Lung (tissue), 12 donors: ENCODE data around the gene KCNG1. TPM values are rescaled to one million over a fixed set of nuclear protein-coding genes. Genes with fewer than 3 reads are reported as not detected.

Experiments used
- ATAC-seq: fragments of 200-7000 bp; cut with Tn5 transposase; one replicate; pipeline ENCODE4 v1.9.1; 2020; ENCODE audit warnings: moderate number of reproducible peaks; ENCODE audit not compliant: insufficient read depth, low FRiP score
- DNase-seq, 3 donors: peaks; one replicate each; pipeline ENCODE4 v3.0.0-alpha.2; 2013 to 2017
- H3K27ac ChIP-seq, 2 donors: one replicate each; pipeline ENCODE4 v1.5.1; 2013; ENCODE audit warnings: mild to moderate bottlenecking in 2 of 2, moderate library complexity in 2 of 2, control low read depth in 1 of 2, inconsistent platforms in 1 of 2, low read depth in 1 of 2, low read length in 1 of 2
- H3K27me3 ChIP-seq, 3 donors: one replicate each; pipeline ENCODE4 v1.5.1; 2013; ENCODE audit warnings: low read length in 2 of 3; ENCODE audit not compliant: control insufficient read depth in 3 of 3, insufficient read depth in 3 of 3
- H3K36me3 ChIP-seq, 4 donors: one replicate each; pipeline ENCODE4 v1.5.1; 2013; ENCODE audit warnings: low read length in 4 of 4, mild to moderate bottlenecking in 1 of 4, moderate library complexity in 1 of 4; ENCODE audit not compliant: control insufficient read depth in 4 of 4, insufficient read depth in 4 of 4
- H3K4me1 ChIP-seq, 5 donors: one replicate each; pipeline ENCODE4 v1.5.1; 2013; ENCODE audit warnings: low read length in 5 of 5, mild to moderate bottlenecking in 2 of 5, moderate library complexity in 1 of 5; ENCODE audit not compliant: control insufficient read depth in 5 of 5, insufficient read depth in 5 of 5
- H3K4me3 ChIP-seq: one replicate; pipeline ENCODE4 v1.5.1; 2013; ENCODE audit warnings: mild to moderate bottlenecking, control low read depth, moderate library complexity
- H3K9ac ChIP-seq, 2 donors: one replicate each; pipeline ENCODE4 v1.5.1; 2013; ENCODE audit warnings: low read length in 2 of 2, control low read depth in 1 of 2; ENCODE audit not compliant: insufficient read depth in 1 of 2
- H3K9me3 ChIP-seq, 4 donors: one replicate each; pipeline ENCODE4 v1.5.1; 2013; ENCODE audit warnings: low read length in 3 of 4, mild to moderate bottlenecking in 1 of 4, moderate library complexity in 1 of 4; ENCODE audit not compliant: control insufficient read depth in 4 of 4, insufficient read depth in 3 of 4
- whole genome bisulfite sequencing, 2 donors: extraction: QIAGEN DNeasy Blood & Tissue Kit; methylation state at CpG; one replicate each; pipeline ENCODE4 v1.1.7; 2013; 5-methylcytosine and 5-hydroxymethylcytosine counted together
- polyA plus RNA-seq, 2 donors: library from polyadenylated mRNA; stranded (reverse); fragments of 200-250 nt; gene quantifications; one replicate each; pipeline ENCODE4 v1.2.1, GENCODE V29; 2013
- total RNA-seq, 2 donors: library from RNA; depleted of rRNA in 1 of 2; stranded (reverse); fragments of >200 nt in 1 of 2; gene quantifications; one replicate each; pipeline ENCODE4 v1.2.1, GENCODE V29; 2014 to 2021
- TF ChIP-seq, protein P1 (sequence below): IDR thresholded peaks from 2 replicates; pipeline ENCODE4 v1.5.1; 2012; ENCODE audit warnings: mild to moderate bottlenecking; ENCODE audit errors: control extremely low read depth, extremely low read depth
- donor health status: control.
- donor health status: control.
- donor health status: Bipolar disorder and iron deficiency.
- donor health status: healthy.
- donor health status: DM: yes; HTN: yes; CAD: no.

KCNG1 gene
- total and polyA plus RNA-seq, 4 donors: 0.14 to 0.58 (median 0.42) TPM

DNA sequence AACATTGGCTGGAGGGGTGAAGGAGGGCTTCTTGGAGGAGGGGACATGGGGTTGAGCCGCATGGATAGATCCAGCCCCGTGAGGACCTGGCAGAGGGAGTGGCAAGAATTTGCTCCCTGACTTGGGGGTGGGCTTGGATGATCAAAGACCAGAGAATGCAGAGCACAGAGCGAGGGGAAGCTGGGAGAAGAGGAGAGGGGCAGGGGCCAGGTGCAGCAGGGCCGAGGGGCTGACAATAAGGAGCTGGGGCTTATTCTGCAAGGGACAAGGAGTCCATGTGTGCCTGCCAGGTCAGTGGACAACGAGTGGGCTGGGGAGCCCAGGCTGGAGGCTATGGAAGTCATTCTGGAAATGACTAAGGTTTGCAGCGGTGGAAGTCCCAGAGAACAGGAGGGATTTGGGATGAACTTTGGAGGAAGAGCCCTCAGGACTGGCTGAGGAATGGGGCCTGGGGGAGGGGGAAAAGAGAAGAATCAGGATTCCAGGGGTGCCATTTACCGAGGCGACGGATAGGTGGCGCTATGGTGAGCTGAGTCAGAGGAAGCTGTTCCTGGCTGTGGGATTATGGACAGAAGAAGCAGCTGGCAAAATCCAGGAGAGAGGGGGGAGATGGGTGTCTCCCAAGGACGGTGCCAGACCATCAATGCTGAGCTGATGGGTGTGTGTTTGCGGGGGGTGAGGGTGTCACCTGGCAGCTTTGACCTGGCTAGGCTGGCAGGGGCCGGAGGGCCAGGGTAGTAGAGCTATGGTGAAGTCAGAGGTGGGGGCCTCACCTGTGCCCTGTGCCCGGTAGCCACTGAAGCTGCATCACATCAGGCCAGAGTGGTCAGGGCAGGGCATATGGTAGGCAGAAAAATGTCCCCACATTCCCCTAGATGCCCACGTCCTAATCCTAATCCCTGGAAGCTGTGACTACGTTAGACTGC, 7.8 kb downstream of the KCNG1 start:
- ATAC-seq: no peak
- H3K27ac ChIP-seq: no peak overlapping the region
- WGBS, 2 donors: 39 to 43% methylated on average over 15 to 16 of the region's 16 CpGs
- H3K4me1 ChIP-seq: no peaks in the 10 kb centered on the region
- H3K27me3 ChIP-seq: no peaks in the 10 kb centered on the region
- H3K9me3 ChIP-seq: peaks cover 0 to 3% (median 0%) of the 10 kb centered on the region in 4 donors
- no peak overlapping the region for H3K9ac ChIP-seq
- TF ChIP-seq, protein P1, sequence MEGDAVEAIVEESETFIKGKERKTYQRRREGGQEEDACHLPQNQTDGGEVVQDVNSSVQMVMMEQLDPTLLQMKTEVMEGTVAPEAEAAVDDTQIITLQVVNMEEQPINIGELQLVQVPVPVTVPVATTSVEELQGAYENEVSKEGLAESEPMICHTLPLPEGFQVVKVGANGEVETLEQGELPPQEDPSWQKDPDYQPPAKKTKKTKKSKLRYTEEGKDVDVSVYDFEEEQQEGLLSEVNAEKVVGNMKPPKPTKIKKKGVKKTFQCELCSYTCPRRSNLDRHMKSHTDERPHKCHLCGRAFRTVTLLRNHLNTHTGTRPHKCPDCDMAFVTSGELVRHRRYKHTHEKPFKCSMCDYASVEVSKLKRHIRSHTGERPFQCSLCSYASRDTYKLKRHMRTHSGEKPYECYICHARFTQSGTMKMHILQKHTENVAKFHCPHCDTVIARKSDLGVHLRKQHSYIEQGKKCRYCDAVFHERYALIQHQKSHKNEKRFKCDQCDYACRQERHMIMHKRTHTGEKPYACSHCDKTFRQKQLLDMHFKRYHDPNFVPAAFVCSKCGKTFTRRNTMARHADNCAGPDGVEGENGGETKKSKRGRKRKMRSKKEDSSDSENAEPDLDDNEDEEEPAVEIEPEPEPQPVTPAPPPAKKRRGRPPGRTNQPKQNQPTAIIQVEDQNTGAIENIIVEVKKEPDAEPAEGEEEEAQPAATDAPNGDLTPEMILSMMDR: no peak
- no peak overlapping the region for H3K4me3 ChIP-seq
- DNase-seq: peak; percentile 58 to 71 (median 70)
- no peaks in the 10 kb centered on the region for H3K36me3 ChIP-seq

DNA sequence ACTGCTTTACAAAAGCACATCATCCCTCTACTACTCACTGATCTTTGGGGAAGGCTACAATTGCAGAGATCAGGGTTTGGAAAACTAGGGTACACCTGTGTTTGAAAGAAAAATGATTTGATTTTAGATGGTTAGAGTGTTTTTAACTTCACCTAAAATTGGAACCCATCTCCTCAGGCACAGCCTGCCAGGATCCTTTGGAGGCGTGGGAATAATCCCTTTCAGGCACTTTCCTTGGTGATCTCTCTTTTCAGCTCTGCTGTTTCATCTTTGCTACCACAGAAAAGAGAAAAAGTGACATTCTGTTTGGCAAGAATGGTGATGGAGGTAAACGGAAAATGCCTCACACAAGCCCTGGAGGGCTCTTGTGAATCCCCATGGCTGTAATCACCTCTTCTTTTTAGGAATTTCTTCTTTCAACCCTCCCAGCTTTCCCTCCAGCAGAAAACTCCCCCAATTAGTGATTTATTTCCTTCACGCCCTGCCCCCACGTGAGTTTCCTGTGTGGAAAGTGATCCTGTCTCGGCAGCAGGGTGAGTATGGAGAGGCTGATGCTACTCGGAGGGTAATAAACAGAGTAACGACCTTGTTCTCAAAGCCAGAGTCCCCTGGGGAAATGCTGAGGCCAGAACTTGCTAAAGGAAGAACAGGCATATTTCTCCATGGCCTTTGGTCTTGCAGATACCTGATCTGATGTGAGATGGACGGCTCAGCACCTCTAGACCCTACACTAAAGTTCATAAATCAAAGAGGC, 9.2 kb downstream of the KCNG1 start:
- H3K36me3 ChIP-seq: no peaks in the 10 kb centered on the region
- ATAC-seq: no peak
- TF ChIP-seq, protein P1: no peak
- WGBS, 2 donors: 30 to 39% methylated on average over 8 of the region's 8 CpGs
- H3K9ac ChIP-seq: no peak overlapping the region
- peaks cover 0 to 3% (median 0%) of the 10 kb centered on the region in 4 donors for H3K9me3 ChIP-seq
- DNase-seq: no peak
- H3K4me3 ChIP-seq: no peak overlapping the region
- H3K4me1 ChIP-seq: no peaks in the 10 kb centered on the region
- H3K27ac ChIP-seq: no peak overlapping the region
- no peaks in the 10 kb centered on the region for H3K27me3 ChIP-seq

DNA sequence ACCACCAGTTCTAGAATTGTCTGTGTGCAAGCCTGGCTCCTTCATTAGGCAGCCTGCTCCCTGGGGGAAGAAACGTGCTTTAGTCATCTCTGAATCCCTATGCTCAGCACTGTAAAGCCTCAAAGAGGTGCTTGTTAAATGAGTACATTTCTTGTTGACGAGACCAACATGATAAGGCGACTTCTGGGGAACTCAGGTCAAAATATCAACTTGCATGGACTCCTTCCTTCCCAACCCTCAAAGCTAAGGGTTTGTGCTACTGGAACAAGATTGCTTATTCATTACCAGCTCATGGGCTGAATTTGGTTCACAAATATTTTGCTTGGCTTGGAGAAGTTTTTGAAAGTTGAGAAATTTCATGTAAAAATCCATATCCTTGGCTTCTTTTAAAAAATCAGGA, 10.6 kb downstream of the KCNG1 start:
- ATAC-seq: no peak
- Histone ChIP-seq H3K27ac (no peak overlapping the region), H3K9me3 (peaks cover 0 to 3% (median 0%) of the 10 kb centered on the region in 4 donors), H3K4me1 (no peaks in the 10 kb centered on the region), H3K36me3 (no peaks in the 10 kb centered on the region), H3K4me3 (no peak overlapping the region), H3K27me3 (no peaks in the 10 kb centered on the region), H3K9ac (no peak overlapping the region)
- DNase-seq: no peak
- WGBS, 2 donors: 63 to 85% methylated on average over 3 of the region's 3 CpGs
- TF ChIP-seq, protein P1: no peak
